Effector CD8-positive, alpha-beta T cell (primary cell): ENCODE data around the gene MORC2.
A peak's percentile ranks its signal among the peaks of the same experiment; 100 is the strongest.

Experiments
- DNase-seq: peaks from one replicate; lab custom pipeline; 2025; lab: John Stamatoyannopoulos, UW

Gene MORC2

GRCh38 chr22:30949934-30950660 is 18.5 kb downstream of the MORC2 start:
- DNase-seq: no peak

- DNase-seq: no peak
Measured at GRCh38 chr22:30948930-30949342, 19.6 kb downstream of the MORC2 start.

- no peak for DNase-seq
Measured at GRCh38 chr22:30947816-30948454, 20.6 kb downstream of the MORC2 start.

DNA sequence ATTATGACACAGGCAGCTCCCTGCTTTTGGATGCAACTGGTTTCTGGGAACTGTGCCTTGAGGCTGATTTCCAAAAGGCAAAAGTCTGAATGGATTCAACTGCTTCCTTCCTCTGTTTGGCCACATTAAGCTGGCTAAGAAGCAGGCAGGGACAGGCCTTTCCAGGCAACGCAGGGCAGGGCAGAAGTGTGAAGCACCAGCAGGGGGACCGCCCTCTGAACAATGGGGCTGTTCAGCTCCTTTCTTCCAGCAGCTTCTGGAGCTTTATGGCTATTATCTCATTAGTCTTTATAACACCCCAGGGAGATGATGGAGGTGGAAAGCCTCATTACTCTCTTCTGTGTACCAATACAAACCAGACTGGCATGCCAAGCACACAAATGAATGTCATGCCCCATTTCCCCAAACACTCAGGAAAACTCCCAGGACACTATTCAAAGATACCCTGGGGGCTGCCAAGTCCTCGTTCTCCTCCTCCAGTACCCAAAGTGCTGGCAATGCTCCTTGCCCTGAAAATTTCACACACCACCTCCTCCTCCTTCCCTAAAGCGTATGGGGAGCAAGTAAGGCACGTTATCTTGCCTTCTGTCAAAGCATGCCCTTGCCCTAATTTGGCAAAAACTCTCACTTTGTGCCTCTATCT is 21.3 kb downstream of the MORC2 start:
- no peak for DNase-seq

DNA sequence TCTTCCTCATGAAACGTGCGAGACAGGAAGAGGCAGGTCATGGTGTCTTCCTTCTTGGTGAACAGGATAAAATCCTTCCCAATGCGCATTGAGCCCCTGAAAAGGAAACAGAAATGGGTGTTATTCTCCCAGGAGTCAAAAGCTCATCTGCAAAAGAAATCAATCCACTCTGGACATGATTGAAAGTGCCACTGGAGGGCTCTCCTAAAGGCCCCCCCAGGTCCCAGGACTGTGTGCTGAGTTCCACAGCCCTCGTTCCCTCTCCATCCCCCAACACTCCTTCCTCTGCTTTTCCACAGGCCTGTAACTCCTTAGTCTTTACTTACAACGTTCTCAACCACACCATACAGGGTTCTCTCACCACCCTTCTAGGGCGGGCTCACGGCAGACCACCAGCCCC is 22.2 kb downstream of the MORC2 start:
- DNase-seq: no peak

- DNase-seq: no peak
Measured at GRCh38 chr22:30945653-30946052, 22.9 kb downstream of the MORC2 start.

- DNase-seq: no peak
Measured at GRCh38 chr22:30944986-30945385, 23.6 kb downstream of the MORC2 start.

DNA sequence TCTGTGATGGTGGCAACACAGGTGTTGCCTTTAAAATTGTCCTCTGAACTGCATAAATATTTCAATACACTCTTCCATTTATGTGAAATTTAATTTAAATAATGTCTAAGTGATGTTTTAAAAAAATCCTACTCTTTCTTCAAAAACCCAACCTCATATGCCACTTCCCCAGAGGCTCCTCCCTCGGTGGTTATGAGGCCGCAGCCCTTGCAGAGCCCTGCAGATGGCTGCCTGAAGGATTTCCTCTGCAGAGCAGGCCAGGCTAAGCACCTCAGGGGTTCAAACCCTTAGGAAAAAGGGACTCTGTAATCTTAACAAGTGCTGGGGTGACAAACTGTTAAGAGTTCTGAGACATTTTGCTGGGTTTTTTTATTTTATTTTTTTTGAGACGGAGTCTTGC is 25.2 kb downstream of the MORC2 start:
- peak; percentile 32 for DNase-seq

DNA sequence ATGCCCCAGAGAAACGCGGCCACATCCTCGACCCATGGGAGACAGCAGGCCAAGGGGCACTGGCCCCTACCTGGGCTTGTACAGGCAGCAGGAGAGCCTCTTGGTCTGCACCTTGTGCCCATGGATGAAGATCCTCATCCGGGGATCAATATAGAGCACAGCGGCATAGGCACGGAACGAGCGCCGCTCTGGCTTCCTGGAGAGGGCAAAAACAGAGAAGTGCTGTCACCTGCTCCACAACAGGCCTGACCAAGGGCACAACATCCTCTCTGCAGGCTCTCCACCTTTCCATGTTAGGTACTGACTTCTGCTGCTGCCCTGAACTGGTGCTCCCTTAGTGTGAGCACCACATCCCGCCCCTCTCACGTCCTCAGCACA is 27.2 kb downstream of the MORC2 start:
- no peak for DNase-seq

DNA sequence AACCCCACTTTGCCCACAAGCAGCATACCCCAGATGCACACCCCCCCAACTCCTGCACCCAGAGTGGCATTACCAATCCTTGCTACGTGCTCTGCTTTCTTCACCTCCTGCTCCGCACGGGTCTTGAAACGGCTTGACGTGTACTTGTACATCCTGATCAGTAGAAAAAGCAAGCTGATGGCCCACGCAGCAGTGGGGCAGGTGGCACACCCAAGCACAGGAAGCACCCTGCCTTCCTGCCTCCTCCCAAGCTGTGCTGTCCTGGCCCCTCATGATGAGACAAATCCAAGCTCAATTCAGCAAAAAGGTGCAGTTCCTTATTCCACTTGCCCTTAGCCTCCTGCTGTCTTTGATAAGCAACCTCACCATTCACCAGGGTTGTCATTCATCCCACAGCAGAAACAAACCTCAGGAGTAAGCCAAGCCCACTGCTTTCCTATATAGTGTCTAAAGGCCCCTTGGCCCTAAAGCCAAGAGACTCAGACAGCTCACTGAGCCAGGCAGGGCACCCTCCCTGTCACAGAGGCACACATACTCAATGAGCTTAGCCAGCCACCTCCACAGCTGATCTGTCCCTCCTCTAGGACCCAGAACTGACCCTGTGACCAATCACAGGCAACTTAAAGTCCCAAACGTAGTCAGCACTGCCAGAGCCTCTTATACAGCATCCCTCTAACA is 27.8 kb downstream of the MORC2 start:
- peak; percentile 7 for DNase-seq

DNA sequence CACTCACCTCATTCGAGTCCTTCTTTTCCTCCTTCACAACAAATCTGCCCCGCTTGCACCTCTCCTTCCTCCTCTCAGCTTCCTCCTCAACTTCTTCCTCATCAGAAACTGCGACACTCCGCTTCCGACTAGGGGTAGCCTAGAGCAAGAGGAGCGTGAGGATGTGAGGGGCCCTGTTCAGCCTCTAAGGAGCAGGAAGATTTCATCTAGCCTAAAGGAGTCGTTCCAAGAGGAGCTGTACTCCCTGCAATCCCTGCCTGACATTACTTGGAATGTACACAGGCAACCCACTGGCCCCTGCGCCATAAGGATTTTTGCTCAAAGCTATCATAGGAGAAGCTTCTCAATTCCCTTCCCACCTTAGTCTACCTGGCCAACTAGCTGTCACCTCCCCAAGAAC is 34.5 kb downstream of the MORC2 start:
- DNase-seq: no peak

DNA sequence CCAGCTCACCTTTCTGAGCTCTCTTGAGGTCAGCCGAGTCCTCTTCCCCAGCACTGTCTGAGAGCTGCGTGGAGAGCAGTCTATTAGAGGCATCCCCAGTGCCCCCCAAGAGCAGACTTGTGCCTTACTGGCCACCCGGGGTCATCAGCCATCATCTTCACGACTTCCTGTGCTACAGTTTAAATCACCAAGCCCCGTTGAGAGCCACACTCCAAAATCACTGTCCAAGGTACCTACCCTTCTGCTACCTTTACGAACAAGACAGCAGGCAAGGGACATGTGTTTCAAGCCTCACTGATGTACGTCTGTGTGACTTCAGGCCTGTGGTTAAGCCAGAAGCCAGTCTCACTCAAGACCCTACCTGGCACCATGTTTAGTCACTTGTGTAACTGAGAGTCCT is 35.1 kb downstream of the MORC2 start:
- DNase-seq: no peak

DNA sequence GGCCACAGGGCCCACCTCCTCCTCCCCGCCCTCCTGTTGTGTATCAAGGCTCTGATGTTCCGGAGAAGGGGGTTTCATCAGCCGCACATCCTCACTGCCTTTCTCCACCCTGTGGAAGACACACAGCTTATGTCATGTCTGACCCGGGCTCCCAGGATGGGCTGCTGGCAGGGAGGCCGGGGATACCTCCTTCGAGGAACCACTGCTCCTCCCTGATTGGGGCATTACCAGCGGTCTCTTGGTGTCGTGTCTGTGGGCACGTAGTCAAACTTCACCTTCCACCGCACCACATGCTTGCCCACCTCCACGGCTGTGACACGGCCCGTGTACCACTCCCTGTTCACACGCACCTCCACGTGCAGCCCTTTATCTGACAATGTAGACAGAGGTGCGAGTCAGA is 35.9 kb downstream of the MORC2 start:
- DNase-seq: no peak

GRCh38 chr22:30931541-30932300 is 36.9 kb downstream of the MORC2 start:
- DNase-seq: no peak

- DNase-seq: no peak
Measured at GRCh38 chr22:30930228-30930627, 38.3 kb downstream of the MORC2 start.

DNA sequence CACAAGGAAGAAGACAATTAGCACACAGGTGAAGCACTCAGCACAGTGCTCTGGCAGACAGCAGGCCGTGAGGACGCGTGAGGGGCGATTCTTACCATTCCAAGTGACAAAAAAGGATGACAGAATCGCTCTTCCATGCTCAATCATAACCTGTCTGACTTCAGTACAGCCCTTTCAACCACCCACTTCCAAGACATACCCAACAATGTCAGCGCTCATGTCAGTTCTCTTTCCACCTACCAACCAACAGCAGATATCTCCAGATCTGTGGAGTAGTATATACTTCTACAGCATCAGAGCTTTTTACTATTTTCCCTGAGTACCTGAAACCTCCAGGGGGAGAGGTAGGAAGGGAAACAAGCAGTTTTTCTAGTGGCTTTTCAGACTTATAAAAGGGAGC is 40.2 kb downstream of the MORC2 start:
- no peak for DNase-seq

GRCh38 chr22:30927806-30928205 is 40.8 kb downstream of the MORC2 start:
- DNase-seq: no peak

GRCh38 chr22:30926706-30927105 is 41.9 kb downstream of the MORC2 start:
- DNase-seq: no peak

DNA sequence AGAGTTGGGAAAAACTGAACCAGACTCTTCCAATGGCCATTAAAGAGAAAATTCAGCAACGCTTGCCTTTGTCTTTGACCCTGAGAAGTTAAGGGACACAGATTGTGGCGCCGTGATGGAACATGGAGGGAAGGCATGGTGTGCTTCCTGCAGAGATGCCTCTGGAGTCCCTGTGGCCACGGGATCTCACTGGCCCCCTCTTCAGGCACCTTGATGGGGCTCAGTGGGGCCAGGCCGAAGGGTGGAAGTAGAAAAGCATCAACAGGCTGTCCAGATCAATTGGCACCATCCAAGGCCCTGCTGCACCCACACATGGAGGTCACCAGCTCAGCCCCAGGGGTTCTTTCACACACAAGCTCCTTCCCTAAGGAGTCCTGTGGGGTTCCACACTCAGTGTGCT is 42.9 kb downstream of the MORC2 start:
- no peak for DNase-seq

DNA sequence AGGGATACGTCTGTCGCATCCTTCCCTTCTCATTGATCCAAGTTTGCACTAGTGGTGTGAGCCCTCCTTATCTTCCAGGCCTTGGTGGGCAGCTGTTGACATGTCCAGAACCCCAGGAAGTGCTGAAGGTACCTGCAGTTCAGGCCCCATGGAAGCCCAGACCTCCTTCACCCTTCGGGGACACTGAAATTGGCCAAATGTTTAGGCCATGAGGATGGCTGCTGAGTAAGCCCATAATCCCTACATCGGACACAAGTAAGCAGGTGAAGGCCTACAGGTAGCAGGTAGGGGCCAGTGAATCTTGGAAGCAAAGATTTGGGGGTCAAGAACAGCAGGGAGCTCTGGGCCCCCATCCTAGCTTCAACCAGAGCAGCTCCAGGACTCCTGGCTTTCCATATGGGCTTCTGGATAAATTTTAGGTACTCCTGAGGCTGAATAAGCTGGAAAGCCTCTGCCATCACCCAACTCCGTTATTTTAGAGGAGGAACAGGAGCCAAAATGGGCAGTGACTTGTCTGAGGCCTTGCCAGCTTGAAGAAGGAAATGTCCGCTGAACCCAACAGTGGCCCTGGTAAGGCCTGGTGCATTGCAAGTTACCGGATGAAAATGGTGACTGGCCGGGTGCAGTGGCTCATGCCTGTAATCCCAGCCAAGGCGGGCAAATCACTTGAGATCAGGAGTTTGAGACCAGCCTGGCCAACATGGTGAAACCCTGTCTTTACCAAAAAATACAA is 45.2 kb downstream of the MORC2 start:
- DNase-seq: no peak

DNA sequence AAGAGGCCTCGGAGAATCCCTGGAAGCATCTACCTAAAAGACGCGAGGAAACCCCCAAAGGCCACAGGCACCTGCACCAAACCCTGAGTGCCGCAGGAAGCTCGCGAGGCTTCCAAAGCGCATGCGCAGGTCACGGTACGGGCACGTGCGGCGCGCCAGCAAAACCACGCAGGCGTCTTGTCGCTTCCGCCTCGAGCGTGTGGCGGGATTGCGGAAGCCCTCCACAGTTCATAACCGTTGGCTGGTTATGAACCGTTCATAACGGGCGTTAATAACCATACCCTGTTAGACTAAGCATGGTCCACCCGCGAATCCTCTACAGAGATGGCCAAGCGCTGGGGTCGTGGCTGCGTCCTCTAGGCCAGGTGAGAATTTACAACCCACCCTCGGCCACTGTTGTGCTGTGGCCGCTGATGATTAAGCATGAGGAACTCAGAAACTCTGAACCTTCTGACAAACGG is 46.4 kb downstream of the MORC2 start:
- peak; percentile 75 for DNase-seq
